RWPE2 (cell line): ENCODE results near the gene SCFD2.

ENCODE experiments used
- ATAC-seq: fragments of 200-7000 bp; cut with Tn5 transposase; 3 replicates; pipeline ENCODE4 v1.9.1; 2021; ENCODE audit warnings: low read depth
- DNase-seq: peaks from one replicate; pipeline ENCODE4 v3.0.0-alpha.2; 2020; ENCODE audit warnings: low spot score
- H3K27ac ChIP-seq: fragments of 450-650 bp; 2 replicates; pipeline ENCODE4 v1.5.1; 2017; ENCODE audit warnings: mild to moderate bottlenecking; ENCODE audit not compliant: poor library complexity, severe bottlenecking
- H3K27me3 ChIP-seq: fragments of 250-450 bp; sonication (Bioruptor Pico); 2 replicates; pipeline ENCODE4 v1.5.1; 2021; ENCODE audit warnings: mild to moderate bottlenecking, moderate library complexity; ENCODE audit not compliant: insufficient read depth, poor library complexity, severe bottlenecking
- H3K36me3 ChIP-seq: fragments of 250-450 bp; sonication (Bioruptor Pico); 2 replicates; pipeline ENCODE4 v1.5.1; 2020; ENCODE audit warnings: low read depth, mild to moderate bottlenecking, moderate library complexity
- H3K4me1 ChIP-seq: fragments of 250-450 bp; sonication (Bioruptor Pico); 2 replicates; pipeline ENCODE4 v1.5.1; 2021; ENCODE audit warnings: mild to moderate bottlenecking, moderate library complexity; ENCODE audit not compliant: insufficient read depth, poor library complexity, severe bottlenecking
- H3K4me3 ChIP-seq: fragments of 250-450 bp; sonication (Bioruptor Pico); 2 replicates; pipeline ENCODE4 v1.5.1; 2021; ENCODE audit warnings: mild to moderate bottlenecking, moderate library complexity; ENCODE audit not compliant: severe bottlenecking
- H3K9me3 ChIP-seq: fragments of 250-450 bp; sonication (Bioruptor Pico); 2 replicates; pipeline ENCODE4 v1.5.1; 2021; ENCODE audit warnings: mild to moderate bottlenecking, moderate library complexity; ENCODE audit not compliant: severe bottlenecking
- CTCF ChIP-seq: fragments of 450-650 bp; IDR thresholded peaks from one replicate; pipeline ENCODE4 v1.5.1; 2017; ENCODE audit warnings: mild to moderate bottlenecking, moderate library complexity; ENCODE audit not compliant: poor library complexity, severe bottlenecking

Gene SCFD2

GRCh38 chr4:52941450-52941849 is 424.4 kb downstream of the SCFD2 start:
- no peak for DNase-seq
- Histone ChIP-seq H3K36me3 (no peaks in the 10 kb centered on the region), H3K27ac (no peak overlapping the region), H3K27me3 (no peaks in the 10 kb centered on the region), H3K4me3 (no peak overlapping the region), H3K4me1 (no peaks in the 10 kb centered on the region), H3K9me3 (no peaks in the 10 kb centered on the region)
- no peak for TF ChIP-seq CTCF
- no peak for ATAC-seq

- Histone ChIP-seq H3K9me3 (no peaks in the 10 kb centered on the region), H3K36me3 (no peaks in the 10 kb centered on the region), H3K27ac (no peak overlapping the region), H3K4me1 (no peaks in the 10 kb centered on the region), H3K4me3 (no peak overlapping the region), H3K27me3 (no peaks in the 10 kb centered on the region)
- DNase-seq (no peak), ATAC-seq (no peak)
- no peak for TF ChIP-seq CTCF
Observed at GRCh38 chr4:52939739-52940138, 426.1 kb downstream of the SCFD2 start.

- DNase-seq (no peak), ATAC-seq (no peak; the same call in 2 of the 3 replicates)
- TF ChIP-seq CTCF: no peak
- Histone ChIP-seq H3K4me3 (no peak overlapping the region), H3K9me3 (no peaks in the 10 kb centered on the region), H3K36me3 (no peaks in the 10 kb centered on the region), H3K4me1 (no peaks in the 10 kb centered on the region), H3K27me3 (no peaks in the 10 kb centered on the region), H3K27ac (no peak overlapping the region)
Observed at GRCh38 chr4:52939325-52939724, 426.5 kb downstream of the SCFD2 start.

- no peak for ATAC-seq
- no peak for TF ChIP-seq CTCF
- H3K4me1 ChIP-seq: no peaks in the 10 kb centered on the region
- no peaks in the 10 kb centered on the region for H3K27me3 ChIP-seq
- no peaks in the 10 kb centered on the region for H3K36me3 ChIP-seq
- H3K4me3 ChIP-seq: no peak overlapping the region
- no peak for DNase-seq
- no peaks in the 10 kb centered on the region for H3K9me3 ChIP-seq
- no peak overlapping the region for H3K27ac ChIP-seq
Observed at GRCh38 chr4:52937829-52938228, 428.0 kb downstream of the SCFD2 start.

GRCh38 chr4:52936729-52937128 is 429.1 kb downstream of the SCFD2 start:
- H3K27ac ChIP-seq: no peak overlapping the region
- no peaks in the 10 kb centered on the region for H3K27me3 ChIP-seq
- DNase-seq (no peak), ATAC-seq (no peak)
- no peak overlapping the region for H3K4me3 ChIP-seq
- TF ChIP-seq CTCF: no peak
- no peaks in the 10 kb centered on the region for H3K4me1 ChIP-seq
- no peaks in the 10 kb centered on the region for H3K9me3 ChIP-seq
- H3K36me3 ChIP-seq: no peaks in the 10 kb centered on the region
